DMS53 treated with DMSO at 0.1 percent for 48 hours (cell line): Measurements from ENCODE around the gene KCNJ6.

ENCODE experiments used
- DNase-seq: peaks from one replicate; lab custom pipeline; 2025; ENCODE audit not compliant: unreplicated experiment; lab: John Stamatoyannopoulos, UW

Gene KCNJ6

DNA sequence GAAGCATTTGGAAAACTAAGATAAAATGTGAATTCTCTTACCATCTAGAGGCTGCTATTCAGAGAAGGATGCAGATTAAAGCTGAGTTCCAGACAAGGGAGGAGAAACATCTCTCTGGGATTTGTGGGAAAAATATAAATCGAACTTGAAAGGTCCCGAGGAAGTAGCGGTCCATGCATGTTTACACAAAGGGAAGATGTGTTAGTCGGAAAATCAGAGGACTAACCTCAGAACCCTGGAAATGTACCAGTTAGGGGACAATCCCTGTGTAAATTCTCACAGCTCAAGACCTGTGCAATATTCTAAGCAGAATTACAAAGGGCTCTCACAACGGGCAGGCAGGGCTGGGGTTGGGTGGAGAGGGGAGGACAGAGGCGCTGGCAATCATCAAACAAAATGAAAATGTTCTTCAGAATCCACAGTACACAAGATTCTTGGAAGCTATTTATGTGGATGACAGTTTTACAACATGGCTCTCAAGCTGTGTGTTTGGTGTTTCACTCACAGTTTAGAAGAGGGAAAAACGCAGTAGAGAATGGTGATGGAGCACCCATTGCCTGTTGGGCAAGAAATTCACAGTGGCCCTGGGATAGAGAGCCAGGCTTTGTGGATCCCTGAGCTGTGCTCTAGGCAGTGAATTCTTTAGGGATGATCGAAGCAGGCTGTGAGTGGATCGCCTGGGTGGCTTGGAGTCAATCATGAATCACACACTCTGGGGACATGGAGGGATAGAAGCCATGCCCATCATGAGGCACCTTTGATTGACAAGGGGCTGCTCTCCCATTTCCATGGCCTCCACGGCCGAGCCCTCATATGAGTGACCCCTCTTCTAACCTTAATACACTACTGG is 47.6 kb downstream of the KCNJ6 start:
- no peak for DNase-seq

DNA sequence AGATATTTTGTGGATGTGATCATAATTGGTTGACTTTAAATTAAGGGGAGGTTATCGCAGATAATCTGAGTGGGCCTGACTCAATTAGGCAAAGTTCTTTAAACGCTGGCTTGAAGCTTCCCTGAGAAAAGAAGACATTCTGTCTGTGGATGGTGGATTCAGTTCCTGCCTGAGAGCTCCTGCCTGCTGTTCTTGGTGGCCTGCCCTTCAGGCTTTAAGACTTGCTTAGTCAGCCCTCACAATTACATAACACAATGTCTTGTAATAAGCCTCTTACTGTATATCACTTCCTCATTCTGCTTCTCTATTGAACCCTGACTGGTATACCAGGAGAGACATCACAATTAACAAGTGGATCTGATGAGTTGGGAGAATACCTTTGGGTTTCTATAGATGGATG is 50.2 kb downstream of the KCNJ6 start:
- no peak for DNase-seq

DNA sequence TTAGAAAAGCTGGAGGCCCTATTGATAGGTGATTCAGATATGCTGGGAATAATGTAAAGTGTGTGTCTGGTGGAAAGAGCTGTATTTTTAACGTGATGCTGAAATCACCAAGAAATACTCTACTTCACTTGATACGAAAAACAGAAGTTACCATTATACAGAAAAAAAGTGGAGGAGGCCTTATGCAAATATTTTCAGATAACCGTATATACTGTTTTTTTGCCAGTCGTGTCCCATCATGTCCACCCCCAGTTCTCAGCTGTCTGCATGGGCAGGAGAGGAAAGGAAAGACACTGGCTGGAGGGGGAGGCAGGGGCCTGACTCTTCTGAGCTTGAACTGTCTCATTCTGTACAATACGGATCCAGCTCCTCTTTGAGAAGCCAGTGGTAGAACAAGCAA is 51.1 kb downstream of the KCNJ6 start:
- no peak for DNase-seq

DNA sequence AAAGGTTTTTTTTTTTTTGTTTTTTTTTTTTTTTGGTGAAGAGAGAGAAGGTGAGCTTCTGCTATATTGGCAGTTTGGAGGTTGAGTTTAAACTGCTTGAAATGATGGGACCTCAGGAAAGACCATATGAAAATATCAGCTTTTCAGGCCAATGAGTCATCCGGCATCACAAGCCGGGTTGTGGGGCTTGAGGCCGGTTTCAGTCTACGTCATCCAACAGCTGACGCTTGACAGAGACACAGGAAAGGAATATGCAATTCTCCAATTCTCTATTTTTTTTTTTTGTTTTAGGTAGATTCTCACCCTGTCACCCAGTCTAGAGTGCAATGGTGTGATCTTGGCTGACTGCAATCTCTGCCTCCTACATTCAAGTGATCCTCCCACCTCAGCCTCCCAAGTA is 52.4 kb downstream of the KCNJ6 start:
- DNase-seq, result no peak

DNA sequence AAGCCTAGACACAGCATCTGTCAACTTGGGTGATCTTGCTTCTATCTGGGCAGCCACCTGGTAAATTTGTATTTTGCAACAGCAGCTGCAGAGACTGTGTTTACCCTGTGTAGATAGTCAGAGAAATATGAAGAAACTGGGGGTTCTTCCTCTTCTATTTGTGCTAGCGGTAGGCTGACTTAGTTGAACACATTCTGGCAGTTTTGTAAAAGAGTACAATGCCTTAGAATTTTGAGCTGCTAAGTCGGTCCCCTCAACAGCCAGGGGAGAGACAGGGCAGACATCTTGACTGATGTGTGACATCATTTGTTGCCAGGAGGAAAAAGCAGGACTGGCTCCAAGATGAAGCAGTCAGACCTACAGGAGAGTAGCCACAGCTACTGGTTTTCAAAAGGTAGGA is 53.7 kb downstream of the KCNJ6 start:
- DNase-seq, result no peak

DNA sequence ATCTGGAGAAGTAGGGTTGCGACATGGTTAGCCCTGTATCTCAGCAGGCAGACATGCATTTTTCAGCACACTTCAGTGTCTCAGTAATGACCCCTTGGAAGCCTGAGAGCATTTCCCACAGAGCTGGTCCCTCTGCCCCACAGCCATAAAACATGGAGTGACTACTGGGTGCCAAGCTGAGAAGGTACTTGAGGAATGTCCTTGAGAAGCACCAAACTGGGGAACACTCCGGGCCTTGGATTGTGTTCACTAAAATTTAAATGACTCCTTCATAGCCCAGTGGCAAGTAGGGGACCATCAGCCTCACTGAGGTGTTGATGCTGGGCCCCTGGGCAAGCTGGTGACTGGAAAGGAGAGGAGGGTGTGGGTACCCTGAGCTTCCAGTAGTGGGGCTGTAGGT is 54.7 kb downstream of the KCNJ6 start:
- DNase-seq, result no peak

DNA sequence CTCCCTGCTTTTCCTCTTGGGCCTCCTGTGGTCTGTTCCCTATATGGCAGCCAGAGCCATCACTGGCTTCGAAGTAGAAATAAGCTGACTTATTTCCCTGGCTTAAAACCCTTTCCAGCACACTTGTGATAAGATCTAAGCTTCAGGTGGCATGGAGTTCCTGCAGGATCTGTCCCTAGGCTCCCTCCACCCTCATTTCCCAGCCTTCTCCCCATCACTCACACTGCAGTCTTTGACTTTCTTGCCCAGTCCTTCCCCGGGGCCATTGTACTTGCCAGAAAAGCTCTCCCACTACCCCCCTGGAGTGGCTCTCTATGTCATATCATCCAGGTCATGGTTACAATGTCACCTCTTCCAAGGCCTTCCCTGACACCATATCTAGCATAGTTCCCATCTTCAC is 55.8 kb downstream of the KCNJ6 start:
- DNase-seq, result no peak

DNA sequence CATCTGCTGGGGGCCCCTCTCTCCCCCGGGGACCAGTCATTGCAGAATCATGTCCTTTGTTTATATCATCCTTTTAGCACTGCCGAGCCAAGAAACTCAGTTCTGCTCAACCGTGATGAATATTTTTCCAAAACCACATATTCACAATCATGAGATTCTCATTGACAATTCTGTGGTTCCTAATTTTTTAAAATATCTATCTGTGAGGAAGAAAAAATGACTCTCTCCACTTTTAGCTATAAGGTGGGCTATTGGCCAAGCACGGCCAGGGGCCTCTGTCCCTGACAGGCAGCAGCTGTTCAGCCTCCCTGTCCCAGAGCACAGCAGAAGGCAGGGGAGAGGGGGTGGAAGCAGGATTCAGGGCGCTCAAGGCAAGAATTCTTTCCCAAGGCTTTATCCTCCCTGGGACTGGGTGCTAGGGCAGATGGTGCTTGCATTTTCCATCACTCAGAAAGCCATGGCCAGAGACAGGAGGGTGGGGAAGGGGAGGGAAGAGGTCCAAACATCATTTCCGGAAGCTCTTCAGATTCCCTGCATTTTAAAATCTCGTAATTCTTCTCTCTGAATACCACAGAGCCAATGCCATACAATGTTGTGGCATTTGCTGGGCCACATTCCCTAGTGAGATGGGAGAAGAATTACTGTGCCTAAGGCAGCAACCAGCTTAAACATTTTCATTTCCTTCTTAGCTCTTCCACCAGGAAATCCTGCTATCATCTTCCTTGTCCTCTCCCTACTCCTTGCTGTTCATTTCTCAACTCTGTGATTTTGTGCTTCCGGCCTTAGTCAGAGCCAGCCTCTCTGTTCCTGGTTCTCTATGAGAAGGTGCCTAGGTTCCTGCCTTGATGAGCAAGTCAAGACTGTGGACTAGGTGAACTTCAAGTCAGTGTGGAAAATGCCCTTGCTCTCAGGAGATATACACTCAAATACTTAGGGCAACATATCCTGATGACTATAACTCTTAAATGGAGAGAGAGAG is 60.3 kb downstream of the KCNJ6 start:
- DNase-seq, result no peak

DNA sequence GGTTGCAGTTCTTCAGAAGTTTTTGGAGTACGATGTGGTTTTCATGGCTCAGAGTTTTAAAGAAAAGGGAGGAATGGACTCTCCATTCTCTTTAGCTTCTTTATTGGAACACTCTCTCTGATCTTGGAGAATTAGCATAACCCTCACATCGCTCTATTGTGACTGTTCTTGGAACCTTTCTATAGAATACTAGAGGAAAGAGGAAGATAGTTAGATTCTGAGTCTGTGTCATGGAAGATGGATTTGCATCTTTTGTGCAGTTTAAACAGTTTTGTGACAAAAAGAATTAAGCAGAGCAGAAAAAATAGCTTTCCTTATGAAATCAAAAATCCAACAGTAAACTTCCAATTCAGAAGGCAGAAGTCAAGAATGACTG is 61.0 kb downstream of the KCNJ6 start:
- no peak for DNase-seq

DNA sequence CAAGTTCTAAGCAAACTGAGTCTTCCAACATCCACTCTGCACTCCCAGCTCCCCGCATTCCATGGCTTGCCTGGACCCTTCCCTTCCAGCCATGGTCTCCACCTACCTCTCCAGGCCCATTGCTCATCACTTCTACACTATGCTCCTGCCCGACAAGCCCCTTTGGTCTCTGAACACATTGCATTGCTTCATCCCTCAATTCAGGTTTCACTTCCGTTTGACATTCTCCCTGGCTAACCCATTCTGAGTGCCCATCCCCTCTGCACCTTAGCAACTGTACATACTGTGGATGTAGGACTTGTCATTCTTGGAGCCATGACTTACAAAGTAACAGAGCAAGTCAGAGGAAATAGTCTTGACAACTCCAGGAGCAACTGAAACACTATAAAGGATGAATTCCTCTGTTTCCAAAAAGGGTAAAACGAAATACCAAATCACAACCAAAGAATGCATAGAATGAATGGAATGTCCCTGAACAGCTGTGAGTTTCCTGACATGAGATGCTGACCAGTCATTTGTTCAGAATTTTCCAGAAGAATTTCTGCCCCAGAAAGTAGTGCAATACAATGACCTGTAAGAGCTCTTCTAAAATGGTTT is 66.7 kb downstream of the KCNJ6 start:
- no peak for DNase-seq

DNA sequence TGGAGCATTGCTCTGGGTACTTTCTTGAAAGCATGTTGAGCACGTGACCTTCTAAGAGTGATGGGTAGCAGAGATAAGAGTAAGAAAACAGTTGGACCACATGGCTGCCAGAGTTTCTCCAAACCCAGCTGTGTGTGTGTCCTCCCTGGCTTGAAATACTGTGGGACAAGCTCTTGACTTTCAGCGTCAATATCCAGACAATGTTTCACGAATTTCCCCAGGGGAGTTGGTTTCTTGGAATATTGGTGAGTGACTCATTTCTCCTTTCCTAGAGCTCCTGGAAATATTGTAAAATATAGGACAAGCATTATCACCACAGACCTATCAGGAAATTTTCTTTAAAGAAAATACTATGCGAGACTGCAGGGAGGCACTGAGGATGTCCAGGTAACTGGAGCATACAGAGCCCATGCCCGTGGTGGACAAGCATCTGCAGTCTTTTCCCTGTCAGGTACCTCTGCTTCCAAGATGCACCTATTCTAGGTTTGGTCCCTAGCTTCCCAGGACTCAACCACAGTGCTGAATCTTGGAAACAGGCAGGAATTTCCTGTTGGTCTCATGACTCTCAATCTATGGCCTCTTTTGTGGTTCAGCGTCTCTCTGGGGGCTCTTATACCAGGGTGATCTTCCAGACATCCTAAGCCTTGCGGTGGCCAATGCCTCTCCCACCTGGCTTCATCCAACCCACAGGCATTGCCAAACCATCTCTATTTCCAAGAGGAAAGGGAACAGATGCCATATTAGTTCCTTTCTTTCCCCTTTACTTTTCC is 67.4 kb downstream of the KCNJ6 start:
- no peak for DNase-seq

DNA sequence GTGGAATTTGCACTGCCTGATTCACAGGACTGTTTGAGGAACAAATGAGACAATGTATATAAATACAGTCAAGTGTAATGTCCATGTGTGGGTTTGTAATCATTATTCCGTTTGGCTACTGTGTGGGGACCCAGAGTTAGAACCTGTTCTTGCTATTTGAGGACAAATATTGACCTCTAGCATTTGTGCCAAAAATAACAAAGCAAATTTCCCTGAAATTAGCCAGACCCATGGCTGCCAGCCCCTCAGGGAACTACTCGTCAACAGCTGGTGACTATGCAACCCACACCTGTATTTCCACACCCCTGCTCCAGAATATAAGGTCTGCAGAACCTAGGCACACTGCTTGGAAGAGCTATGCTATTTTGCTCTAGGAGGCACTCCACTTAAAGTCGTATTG is 70.7 kb downstream of the KCNJ6 start:
- DNase-seq, result no peak

DNA sequence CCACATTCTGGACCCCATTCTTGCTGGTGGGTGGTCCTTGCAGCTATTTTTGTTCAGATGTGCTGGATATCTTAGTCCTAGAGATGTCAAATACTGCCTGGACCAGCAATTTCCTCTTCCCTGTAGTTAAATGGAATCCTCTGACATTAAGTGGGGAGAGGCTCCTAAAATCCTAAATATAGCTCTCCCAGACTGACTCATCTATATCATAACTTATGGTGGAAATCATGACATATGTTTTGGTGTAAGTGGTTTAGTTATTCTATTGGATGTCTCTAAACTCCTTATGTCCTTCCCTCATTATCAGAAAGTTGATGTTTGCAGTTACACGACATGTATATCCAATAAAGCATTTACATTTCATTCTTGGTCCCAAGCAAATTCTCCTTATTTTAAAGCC is 73.1 kb downstream of the KCNJ6 start:
- DNase-seq, result no peak

DNA sequence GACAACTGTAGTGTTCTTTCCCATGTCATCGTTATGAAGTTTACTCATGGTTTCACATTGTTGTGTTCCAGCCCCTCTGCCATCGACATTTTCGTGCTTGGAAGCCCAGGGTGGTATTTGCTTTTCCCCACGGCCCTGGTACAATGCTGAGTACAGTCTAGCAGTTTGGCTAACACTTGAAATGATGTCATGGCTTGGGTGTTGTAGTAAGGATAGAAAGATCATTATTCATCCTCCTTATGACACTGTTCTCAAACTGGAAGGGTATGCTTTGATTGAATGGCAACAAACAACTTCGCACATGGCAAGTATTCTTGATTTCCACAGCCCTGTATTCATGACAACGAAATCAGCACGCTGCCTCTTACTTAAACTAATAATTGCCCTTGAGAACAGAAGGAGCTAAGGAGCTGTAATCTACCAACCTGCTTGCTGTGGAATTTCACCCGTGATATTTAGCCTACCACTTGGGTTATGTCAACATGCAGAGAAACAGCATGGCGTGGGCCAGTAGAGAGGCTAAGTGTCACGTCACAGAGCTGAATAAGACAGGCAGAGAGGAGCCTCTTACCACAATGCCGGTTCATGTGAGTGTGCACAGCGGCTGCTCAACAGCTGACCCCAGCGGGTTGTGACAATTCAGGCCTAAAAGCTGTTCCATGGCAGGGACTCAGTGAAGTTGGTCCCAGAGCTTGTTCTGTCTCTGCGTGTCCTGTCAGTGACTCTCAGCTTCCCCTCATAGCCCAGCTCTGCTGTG is 73.9 kb downstream of the KCNJ6 start:
- DNase-seq, result no peak

DNA sequence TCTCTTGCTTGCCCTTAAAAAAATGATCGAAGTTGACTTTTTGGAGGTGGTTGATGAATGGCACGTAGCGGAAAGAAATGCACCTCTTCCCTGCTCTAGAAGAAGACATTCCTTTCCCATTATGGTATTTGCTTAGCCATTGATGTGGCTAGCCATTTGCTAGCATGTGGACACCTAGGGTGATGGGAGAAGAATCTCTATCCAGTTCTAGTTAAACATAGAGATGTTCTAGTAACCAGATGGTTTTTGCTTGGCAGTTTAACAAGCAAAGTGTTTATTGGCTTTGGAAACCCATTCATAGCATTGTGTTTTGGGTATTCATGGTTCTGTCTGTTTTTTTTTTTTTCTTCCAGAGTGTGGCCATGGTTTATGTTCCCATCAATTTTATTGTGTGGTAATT is 78.9 kb downstream of the KCNJ6 start:
- DNase-seq, result no peak

DNA sequence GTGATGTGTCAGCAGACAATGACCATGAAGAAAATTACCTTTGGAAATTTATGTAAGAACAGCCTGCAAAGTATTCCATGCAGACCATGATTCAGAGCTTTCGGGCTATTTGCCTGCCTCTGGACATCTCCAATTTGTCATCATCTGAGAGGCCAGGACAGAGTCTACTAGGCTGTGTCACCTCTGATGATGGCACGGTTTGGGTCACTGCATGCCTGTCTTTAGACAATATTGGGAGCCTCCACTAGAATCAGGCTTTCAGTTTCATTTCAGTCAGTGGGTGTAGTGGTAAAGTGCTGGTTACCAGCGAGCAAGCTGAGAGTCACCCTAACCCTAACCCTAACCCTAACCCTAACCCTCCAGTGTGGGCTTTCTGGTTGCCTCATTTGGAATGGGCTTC is 80.8 kb downstream of the KCNJ6 start:
- no peak for DNase-seq

DNA sequence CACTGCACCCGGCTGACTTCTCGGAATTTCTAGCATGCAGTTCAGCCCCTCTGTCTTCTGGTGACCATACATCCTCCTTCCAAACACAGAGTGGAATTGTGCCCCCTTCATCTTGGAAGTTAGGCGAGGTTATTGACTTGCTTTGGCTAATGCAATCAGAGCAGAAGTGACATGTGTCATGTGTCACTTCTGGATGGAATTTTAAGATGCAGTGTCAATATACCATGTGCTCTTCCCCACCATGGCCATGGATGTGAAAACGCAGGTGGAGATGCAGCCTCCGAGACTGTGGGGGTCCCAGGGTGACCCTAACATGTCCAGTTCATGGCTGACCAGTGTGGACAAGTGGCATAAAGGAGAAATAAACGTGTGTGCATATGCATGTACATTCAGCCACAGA is 83.0 kb downstream of the KCNJ6 start:
- DNase-seq, result no peak

DNA sequence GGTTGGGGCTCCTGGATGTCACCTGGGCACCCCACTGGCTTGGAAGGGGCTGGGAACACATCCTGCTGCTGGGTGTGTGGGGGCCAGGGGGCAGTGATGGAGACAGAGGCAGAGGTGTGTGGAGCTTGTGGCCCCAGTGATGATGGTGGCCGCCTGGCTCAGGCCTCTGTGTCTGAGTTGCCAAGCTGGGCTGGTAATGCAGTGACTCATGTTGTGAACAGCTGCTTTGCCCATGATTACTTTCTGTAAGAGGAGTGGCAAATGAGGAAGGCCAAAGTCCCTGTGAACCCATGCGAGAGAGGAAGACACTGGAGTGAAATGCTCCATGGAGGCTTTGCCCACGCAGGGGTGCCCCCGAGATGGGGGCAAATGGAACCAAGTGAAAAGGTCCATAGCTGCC is 86.8 kb downstream of the KCNJ6 start:
- DNase-seq, result no peak

DNA sequence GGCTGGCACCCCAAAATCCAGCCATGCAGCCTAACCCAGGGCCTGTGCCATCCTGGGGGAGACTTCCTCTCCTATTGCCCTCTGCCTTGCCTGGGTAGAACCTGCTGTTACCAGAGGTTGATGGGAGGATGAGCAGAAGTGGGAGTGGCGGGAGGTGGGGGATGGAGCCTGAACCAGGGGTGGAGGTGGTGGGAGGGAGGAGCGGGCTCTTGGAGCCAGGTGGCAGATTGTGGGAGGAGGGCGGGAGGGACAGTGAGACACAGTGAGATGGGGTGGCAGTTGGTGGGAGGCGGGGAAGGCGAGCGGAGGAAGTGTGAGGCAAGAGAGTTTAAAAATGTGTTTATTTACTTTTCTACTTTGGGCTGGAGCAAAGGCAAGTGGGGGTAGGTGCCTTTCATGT is 87.3 kb downstream of the KCNJ6 start:
- DNase-seq, result no peak

DNA sequence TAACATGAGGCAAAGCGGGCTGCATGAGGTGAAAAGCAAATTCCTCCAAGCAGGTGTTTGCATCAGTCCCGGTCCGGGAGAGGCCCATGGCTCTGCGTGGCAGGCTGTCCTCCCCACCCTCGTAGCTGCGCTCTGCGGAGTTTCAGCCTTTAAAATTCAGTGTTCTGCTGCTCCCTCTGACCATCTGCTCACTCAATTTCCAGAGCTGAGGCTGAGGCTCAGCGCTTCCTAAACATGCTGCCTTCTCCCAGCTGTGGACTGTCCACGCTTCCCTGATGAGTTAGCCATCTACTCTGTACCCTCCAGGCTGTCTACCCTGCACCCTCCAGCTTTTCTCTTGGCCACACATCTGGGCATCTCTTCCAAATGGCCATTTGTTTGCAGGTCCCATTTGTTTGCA is 87.7 kb downstream of the KCNJ6 start:
- no peak for DNase-seq
